Keratinocyte (primary cell): ENCODE measurements around the gene KHNYN. TPM values are rescaled to one million over a fixed set of nuclear protein-coding genes. Genes with fewer than 3 reads are reported as not detected.
A peak's percentile ranks its signal among the peaks of the same experiment; 100 is the strongest.

Experiments used
- DNase-seq: peaks from one replicate; pipeline ENCODE4 v3.0.0-alpha.2; 2011; ENCODE audit warnings: low read depth, missing footprints, low spot score
- FAIRE-seq: peaks from 2 replicates; lab custom pipeline; 2011; peaks lifted over from hg19 to GRCh38; lab: Jason Lieb, UNC
- H2AFZ ChIP-seq: 2 replicates; pipeline ENCODE4 v1.6.0; 2012; ENCODE audit warnings: low read length, control low read depth, inconsistent platforms; ENCODE audit not compliant: control insufficient read depth
- H3K27ac ChIP-seq: 2 replicates; pipeline ENCODE4 v1.5.1; 2011; ENCODE audit warnings: low read length; ENCODE audit not compliant: control insufficient read depth, insufficient read depth
- H3K27me3 ChIP-seq: 3 replicates; pipeline ENCODE4 v1.6.0; 2011; ENCODE audit warnings: low read length; ENCODE audit not compliant: control insufficient read depth, insufficient read depth; ENCODE audit errors: extremely low read depth
- H3K36me3 ChIP-seq, 2 experiments: 2 replicates in 1 of 2; 3 replicates in 1 of 2; pipeline ENCODE4 v1.5.1; 2011; ENCODE audit warnings: low read length in 2 of 2, mild to moderate bottlenecking in 1 of 2; ENCODE audit not compliant: control insufficient read depth in 2 of 2, insufficient read depth in 2 of 2; ENCODE audit errors: extremely low read depth in 1 of 2
- H3K4me1 ChIP-seq: 3 replicates; pipeline ENCODE4 v1.5.1; 2011; ENCODE audit warnings: low read length; ENCODE audit not compliant: control insufficient read depth, insufficient read depth; ENCODE audit errors: extremely low read depth
- H3K4me2 ChIP-seq: 3 replicates; pipeline ENCODE4 v1.6.0; 2011; ENCODE audit warnings: low read depth, low read length; ENCODE audit not compliant: control insufficient read depth, insufficient read depth; ENCODE audit errors: extremely low read depth
- H3K4me3 ChIP-seq, 3 experiments: fragments of 200-600 bp in 1 of 3; sonication (generic) in 1 of 3; 2 replicates in 2 of 3; 3 replicates in 1 of 3; pipeline ENCODE4 v1.5.1; 2011 to 2016; ENCODE audit warnings: low read length in 3 of 3, mild to moderate bottlenecking in 3 of 3, control low read depth in 2 of 3, inconsistent platforms in 1 of 3, low read depth in 1 of 3, mixed read lengths in 1 of 3, mixed run types in 1 of 3, moderate library complexity in 1 of 3; ENCODE audit not compliant: control insufficient read depth in 2 of 3, insufficient read depth in 2 of 3; ENCODE audit errors: extremely low read depth in 1 of 3
- H3K79me2 ChIP-seq: 2 replicates; pipeline ENCODE4 v1.6.0; 2012; ENCODE audit warnings: low read length; ENCODE audit not compliant: control insufficient read depth, insufficient read depth
- H3K9ac ChIP-seq: 3 replicates; pipeline ENCODE4 v1.6.0; 2011; ENCODE audit warnings: low read length; ENCODE audit not compliant: control insufficient read depth, insufficient read depth; ENCODE audit errors: extremely low read depth
- H3K9me1 ChIP-seq: 3 replicates; pipeline ENCODE4 v1.6.0; 2011; ENCODE audit warnings: low read length; ENCODE audit not compliant: control insufficient read depth, insufficient read depth; ENCODE audit errors: extremely low read depth
- H3K9me3 ChIP-seq: 2 replicates; pipeline ENCODE4 v1.5.1; 2012; ENCODE audit warnings: low read depth, low read length; ENCODE audit not compliant: control insufficient read depth
- H4K20me1 ChIP-seq: 3 replicates; pipeline ENCODE4 v1.6.0; 2011; ENCODE audit warnings: low read length; ENCODE audit not compliant: control insufficient read depth, insufficient read depth; ENCODE audit errors: extremely low read depth
- CTCF ChIP-seq, 3 experiments: IDR thresholded peaks in 1 of 3; conservative IDR thresholded peaks in 1 of 3; optimal IDR thresholded peaks in 1 of 3; 2 replicates in 2 of 3; 3 replicates in 1 of 3; pipeline versions ENCODE3 to v1.5.1; 2011; ENCODE audit warnings: low read length in 3 of 3, mild to moderate bottlenecking in 3 of 3, moderate library complexity in 2 of 3, control low read depth in 1 of 3, inconsistent platforms in 1 of 3; ENCODE audit not compliant: insufficient read depth in 2 of 3; ENCODE audit errors: extremely low read depth in 1 of 3
- EZH2 ChIP-seq: IDR thresholded peaks from one replicate; pipeline ENCODE4 v1.6.1; 2012; ENCODE audit warnings: inconsistent platforms, mild to moderate bottlenecking, low read length, moderate library complexity
- dilution Hi-C: fragments of 300-500 bp; cut with MboI; formaldehyde crosslinking; loops from one replicate; pipeline ENCODE4 v1.7.0; 2020; ENCODE audit warnings: low sequenced_read_pairs; ENCODE audit not compliant: extremely low pct_ligation_motif_present
- polyA plus RNA-seq, 5 experiments: library from polyadenylated mRNA; depleted of rRNA in 3 of 5; stranded (reverse) in 3 of 5; stranded (forward) in 1 of 5; unstranded in 1 of 5; fragments of >200 nt; gene quantifications; 1 replicate in 1 of 5; 2 replicates in 3 of 5; 3 replicates in 1 of 5; pipeline versions ENCODE4 v1.2.1 to v1.2.3, GENCODE V29; 2011 to 2012; ENCODE audit warnings: missing spikeins in 2 of 5, low read depth in 1 of 5, low replicate concordance in 1 of 5

Gene KHNYN
- polyA plus RNA-seq, 1 donor (not counting 4 experiments of a cell fraction or from before 2014, with no cell fraction given): 26.0 TPM

- Histone ChIP-seq H3K79me2 (no peaks in the 10 kb centered on the region), H3K9me1 (peaks cover 2% of the 10 kb centered on the region), H3K9ac (no peak overlapping the region), H4K20me1 (no peaks in the 10 kb centered on the region), H3K36me3 (no peaks in the 10 kb centered on the region), H3K9me3 (no peaks in the 10 kb centered on the region), H3K27me3 (no peaks in the 10 kb centered on the region), H2AFZ (no peak overlapping the region), H3K4me3 (no peak overlapping the region), H3K27ac (no peak overlapping the region), H3K4me1 (no peaks in the 10 kb centered on the region), H3K4me2 (no peak overlapping the region)
- TF ChIP-seq CTCF (optimal IDR thresholded peaks at IDR 0.05 in 1 of 3, IDR thresholded peaks at IDR 0.05 in 1 of 3, conservative IDR thresholded peaks at IDR 0.05 in 1 of 3; ENCODE audit: extremely low read depth in 1 of 3, insufficient read depth in 2 of 3, low read length in 3 of 3) (peak; percentile 71 to 80 (median 74)), EZH2 (no peak)
- no peak for DNase-seq
- dilution Hi-C loops: no loop called here
- FAIRE-seq: peak; percentile 56
These were observed 18.0 kb upstream of the KHNYN start for GRCh38 chr14:24411443-24412389.

GRCh38 chr14:24414077-24414476 is 15.7 kb upstream of the KHNYN start:
- Histone ChIP-seq H4K20me1 (no peaks in the 10 kb centered on the region), H3K9me1 (peaks cover 4% of the 10 kb centered on the region), H3K27me3 (no peaks in the 10 kb centered on the region), H3K9me3 (no peaks in the 10 kb centered on the region), H3K4me2 (no peak overlapping the region), H2AFZ (no peak overlapping the region), H3K79me2 (no peaks in the 10 kb centered on the region), H3K4me3 (no peak overlapping the region), H3K36me3 (no peaks in the 10 kb centered on the region), H3K4me1 (peaks cover 14% of the 10 kb centered on the region), H3K9ac (no peak overlapping the region), H3K27ac (no peak overlapping the region)
- DNase-seq (no peak), FAIRE-seq (no peak)
- TF ChIP-seq EZH2: no peak
- TF ChIP-seq CTCF (optimal IDR thresholded peaks at IDR 0.05 in 1 of 3, IDR thresholded peaks at IDR 0.05 in 1 of 3, conservative IDR thresholded peaks at IDR 0.05 in 1 of 3; ENCODE audit: extremely low read depth in 1 of 3, insufficient read depth in 2 of 3, low read length in 3 of 3): no peak
- dilution Hi-C loops: no loop called here
